ENCODE results near the gene ZRANB1.

DNA sequence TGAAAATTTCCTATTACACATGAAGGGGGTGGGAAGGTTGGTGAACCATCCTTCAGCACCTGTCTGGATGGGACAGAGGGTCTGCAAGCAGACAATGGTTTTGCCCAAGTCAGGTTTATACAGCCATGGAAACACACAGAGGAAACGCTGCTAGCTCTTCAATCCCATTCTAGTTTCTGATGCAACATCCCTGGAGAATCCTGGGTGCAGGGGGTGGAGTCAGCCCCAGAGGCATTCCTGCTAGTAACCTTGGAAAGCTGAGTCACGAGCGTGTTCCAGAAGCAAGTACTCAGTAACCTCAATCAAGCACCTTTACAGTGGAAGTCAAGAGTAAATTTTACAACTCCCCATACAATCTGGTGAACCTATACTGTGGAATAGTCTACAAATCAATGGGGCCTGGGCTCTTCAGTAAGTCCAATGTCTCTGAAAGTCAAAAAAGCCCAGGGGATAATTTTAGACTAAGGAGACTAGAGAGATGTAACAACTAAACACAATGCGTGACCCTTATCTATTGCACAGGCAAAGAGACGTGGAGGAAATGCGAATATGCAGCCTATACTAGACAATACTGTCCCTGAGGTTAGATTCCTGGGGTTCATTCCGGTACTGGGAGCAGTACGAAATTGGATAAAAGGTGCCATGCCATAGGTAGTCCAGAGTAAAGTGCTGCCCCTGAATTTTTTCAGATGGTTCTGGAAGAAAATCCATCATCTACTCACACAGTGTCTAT is 95.4 kb downstream of the ZRANB1 start:
- no peak for TF ChIP-seq ARNTL (CRISPR knock-in tag; IDR thresholded peaks at IDR 0.05; ENCODE audit: borderline replicate concordance, low read depth)
- TF ChIP-seq ZNF8 (CRISPR knock-in tag; IDR thresholded peaks at IDR 0.05), result no peak
- no peak for TF ChIP-seq ZFP30 (CRISPR knock-in tag; IDR thresholded peaks at IDR 0.05)
- TF ChIP-seq, protein P1, sequence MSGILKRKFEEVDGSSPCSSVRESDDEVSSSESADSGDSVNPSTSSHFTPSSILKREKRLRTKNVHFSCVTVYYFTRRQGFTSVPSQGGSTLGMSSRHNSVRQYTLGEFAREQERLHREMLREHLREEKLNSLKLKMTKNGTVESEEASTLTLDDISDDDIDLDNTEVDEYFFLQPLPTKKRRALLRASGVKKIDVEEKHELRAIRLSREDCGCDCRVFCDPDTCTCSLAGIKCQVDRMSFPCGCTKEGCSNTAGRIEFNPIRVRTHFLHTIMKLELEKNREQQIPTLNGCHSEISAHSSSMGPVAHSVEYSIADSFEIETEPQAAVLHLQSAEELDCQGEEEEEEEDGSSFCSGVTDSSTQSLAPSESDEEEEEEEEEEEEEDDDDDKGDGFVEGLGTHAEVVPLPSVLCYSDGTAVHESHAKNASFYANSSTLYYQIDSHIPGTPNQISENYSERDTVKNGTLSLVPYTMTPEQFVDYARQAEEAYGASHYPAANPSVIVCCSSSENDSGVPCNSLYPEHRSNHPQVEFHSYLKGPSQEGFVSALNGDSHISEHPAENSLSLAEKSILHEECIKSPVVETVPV (CRISPR knock-in tag; IDR thresholded peaks at IDR 0.05), result no peak
- TF ChIP-seq OSR1 (CRISPR knock-in tag; IDR thresholded peaks at IDR 0.05), result no peak
- TF ChIP-seq, protein P2, sequence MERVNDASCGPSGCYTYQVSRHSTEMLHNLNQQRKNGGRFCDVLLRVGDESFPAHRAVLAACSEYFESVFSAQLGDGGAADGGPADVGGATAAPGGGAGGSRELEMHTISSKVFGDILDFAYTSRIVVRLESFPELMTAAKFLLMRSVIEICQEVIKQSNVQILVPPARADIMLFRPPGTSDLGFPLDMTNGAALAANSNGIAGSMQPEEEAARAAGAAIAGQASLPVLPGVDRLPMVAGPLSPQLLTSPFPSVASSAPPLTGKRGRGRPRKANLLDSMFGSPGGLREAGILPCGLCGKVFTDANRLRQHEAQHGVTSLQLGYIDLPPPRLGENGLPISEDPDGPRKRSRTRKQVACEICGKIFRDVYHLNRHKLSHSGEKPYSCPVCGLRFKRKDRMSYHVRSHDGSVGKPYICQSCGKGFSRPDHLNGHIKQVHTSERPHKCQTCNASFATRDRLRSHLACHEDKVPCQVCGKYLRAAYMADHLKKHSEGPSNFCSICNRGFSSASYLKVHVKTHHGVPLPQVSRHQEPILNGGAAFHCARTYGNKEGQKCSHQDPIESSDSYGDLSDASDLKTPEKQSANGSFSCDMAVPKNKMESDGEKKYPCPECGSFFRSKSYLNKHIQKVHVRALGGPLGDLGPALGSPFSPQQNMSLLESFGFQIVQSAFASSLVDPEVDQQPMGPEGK (CRISPR knock-in tag; IDR thresholded peaks at IDR 0.05; ENCODE audit: borderline replicate concordance), result no peak
- no peak for TF ChIP-seq TCF4 (CRISPR knock-in tag; IDR thresholded peaks at IDR 0.05; ENCODE audit: borderline replicate concordance)
- TF ChIP-seq PPARA (CRISPR knock-in tag; IDR thresholded peaks at IDR 0.05; ENCODE audit: borderline replicate concordance), result no peak
- no peak for TF ChIP-seq ESRRG (CRISPR knock-in tag; IDR thresholded peaks at IDR 0.05)
- no peak for TF ChIP-seq GLIS3 (CRISPR knock-in tag; IDR thresholded peaks at IDR 0.05)

Measured in SK-N-SH treated with all-trans-retinoic acid at 6 μM for 48 hours (cell line).